Erythroblast (primary cell): Measurements from ENCODE around the gene PLIN5.

Experiments used
- GATA1 ChIP-seq: IDR thresholded peaks from 2 replicates; pipeline ENCODE4 v1.6.1; 2011; ENCODE audit warnings: low read depth, mild to moderate bottlenecking, control low read depth, low read length, moderate library complexity
- POLR2A ChIP-seq: IDR thresholded peaks from 2 replicates; pipeline ENCODE4 v1.6.1; 2011; ENCODE audit warnings: mild to moderate bottlenecking, low read length

DNA sequence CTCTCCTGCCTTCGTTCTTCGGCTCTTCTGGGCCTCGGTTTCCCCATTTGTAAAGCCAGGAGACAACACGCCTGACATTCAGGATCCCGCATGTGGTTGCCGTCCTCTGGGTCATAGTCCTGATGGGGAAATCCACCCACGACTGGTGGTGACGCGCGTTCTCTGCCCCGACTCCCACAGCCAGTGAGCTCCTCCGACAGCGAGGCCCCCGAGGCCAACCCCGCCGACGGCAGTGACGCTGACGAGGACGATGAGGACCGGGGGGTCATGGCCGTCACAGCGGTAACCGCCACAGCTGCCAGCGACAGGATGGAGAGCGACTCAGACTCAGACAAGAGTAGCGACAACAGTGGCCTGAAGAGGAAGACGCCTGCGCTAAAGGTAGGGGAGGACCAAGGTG is 46.5 kb downstream of the PLIN5 start:
- no peak for TF ChIP-seq POLR2A
- no peak for TF ChIP-seq GATA1
